Tibial nerve (tissue), 4 donors: Measurements from ENCODE around the gene SLC22A5. TPM values are rescaled to one million over a fixed set of nuclear protein-coding genes. Genes with fewer than 3 reads are reported as not detected.

Source experiments
- DNase-seq, 2 donors: peaks; one replicate each; pipeline ENCODE4 v3.0.0-alpha.2; 2019; ENCODE audit warnings: low spot score in 2 of 2
- H3K27ac ChIP-seq, 4 donors: fragments of 200-600 bp; sonication (generic) in 3 of 4; one replicate each; pipeline ENCODE4 v1.5.1; 2017 to 2019; ENCODE audit warnings: mild to moderate bottlenecking in 1 of 4
- H3K27me3 ChIP-seq, 2 donors: fragments of 200-600 bp; sonication (generic) in 1 of 2; one replicate each; pipeline versions ENCODE4 v1.5.1 to v1.6.0; 2017 to 2019
- H3K36me3 ChIP-seq, 3 donors: fragments of 200-600 bp; sonication (generic); one replicate each; pipeline ENCODE4 v1.5.1; 2018 to 2019
- H3K4me1 ChIP-seq, 4 donors: fragments of 200-600 bp; sonication (generic) in 3 of 4; one replicate each; pipeline ENCODE4 v1.5.1; 2017 to 2019
- H3K4me3 ChIP-seq, 4 donors: fragments of 200-600 bp; sonication (generic) in 3 of 4; one replicate each; pipeline ENCODE4 v1.5.1; 2017 to 2019; ENCODE audit warnings: mild to moderate bottlenecking in 1 of 4, moderate library complexity in 1 of 4
- H3K9me3 ChIP-seq, 4 donors: fragments of 200-600 bp; sonication (generic) in 3 of 4; one replicate each; pipeline ENCODE4 v1.5.1; 2017 to 2019
- CTCF ChIP-seq, 5 experiments: fragments of 200-600 bp in 3 of 5; fragments of 450-650 bp in 2 of 5; sonication (generic) in 3 of 5; IDR thresholded peaks; one replicate each; pipeline ENCODE4 v1.5.1; 2016 to 2019; ENCODE audit warnings: antibody characterized with exemption in 5 of 5, mild to moderate bottlenecking in 3 of 5, moderate library complexity in 2 of 5
- EP300 ChIP-seq, 2 donors: sonication (generic); formaldehyde crosslinking; IDR thresholded peaks; one replicate each; pipeline ENCODE4 v1.6.1; 2017; ENCODE audit warnings: antibody characterized with exemption in 2 of 2, mild to moderate bottlenecking in 1 of 2
- POLR2A ChIP-seq, 2 donors: fragments of 450-650 bp; IDR thresholded peaks; one replicate each; pipeline ENCODE4 v1.6.1; 2017; ENCODE audit warnings: antibody characterized with exemption in 2 of 2, mild to moderate bottlenecking in 2 of 2, moderate library complexity in 2 of 2
- WGBS, 2 donors: methylation state at CpG; one replicate each; pipeline ENCODE4 v1.1.5; 2018; 5-methylcytosine and 5-hydroxymethylcytosine counted together
- total RNA-seq, 4 donors: library from RNA; depleted of rRNA; stranded (reverse); fragments of >200 nt; gene quantifications; one replicate each; pipeline ENCODE4 v1.1.0, GENCODE V29; 2016

The SLC22A5 gene
- total RNA-seq, 4 donors from 2014 or later, result 11.3 to 19.0 (median 16.3) TPM

- no peak for TF ChIP-seq POLR2A (IDR thresholded peaks at IDR 0.05)
- no peak for TF ChIP-seq EP300 (IDR thresholded peaks at IDR 0.05)
- TF ChIP-seq CTCF (IDR thresholded peaks at IDR 0.05), result no peak
- Histone ChIP-seq H3K9me3 (no peaks in the 10 kb centered on the region), H3K4me3 (no peak overlapping the region), H3K27ac (peak overlapping the region; percentile 58 to 92 (median 73)), H3K36me3 (peaks cover 0 to 38% (median 0%) of the 10 kb centered on the region in 3 donors), H3K27me3 (no peaks in the 10 kb centered on the region), H3K4me1 (peaks cover 0 to 45% (median 31%) of the 10 kb centered on the region in 4 donors)
- WGBS, 2 donors, result 43 to 51% methylated on average over 8 of the region's 8 CpGs
- no peak for DNase-seq
Observed at GRCh38 chr5:132388244-132389050, 18.9 kb downstream of the SLC22A5 start.

- TF ChIP-seq POLR2A (IDR thresholded peaks at IDR 0.05) (no peak), EP300 (IDR thresholded peaks at IDR 0.05) (no peak), CTCF (IDR thresholded peaks at IDR 0.05) (no peak)
- Histone ChIP-seq H3K9me3 (no peaks in the 10 kb centered on the region), H3K4me3 (no peak overlapping the region), H3K4me1 (peaks cover 0 to 45% (median 31%) of the 10 kb centered on the region in 4 donors), H3K27me3 (no peaks in the 10 kb centered on the region), H3K36me3 (peaks cover 0 to 42% (median 0%) of the 10 kb centered on the region in 3 donors), H3K27ac (peak overlapping the region in 3 of 4 donors; percentile 58 to 92 (median 82))
- DNase-seq, result no peak
- WGBS, 2 donors, result 86% methylated on average over 1 of the region's 1 CpG
Observed at GRCh38 chr5:132389051-132389331, 19.5 kb downstream of the SLC22A5 start.

- 91 to 96% methylated on average over 10 of the region's 10 CpGs for WGBS, 2 donors
- no peak overlapping the region for H3K4me3 ChIP-seq
- no peaks in the 10 kb centered on the region for H3K27me3 ChIP-seq
- peaks cover 0 to 42% (median 0%) of the 10 kb centered on the region in 3 donors for H3K36me3 ChIP-seq
- H3K9me3 ChIP-seq, result no peaks in the 10 kb centered on the region
- H3K27ac ChIP-seq, result peak overlapping the region in 3 of 4 donors; percentile 58 to 92 (median 82)
- peaks cover 0 to 45% (median 31%) of the 10 kb centered on the region in 4 donors for H3K4me1 ChIP-seq
- no peak for TF ChIP-seq CTCF (IDR thresholded peaks at IDR 0.05)
- no peak for TF ChIP-seq POLR2A (IDR thresholded peaks at IDR 0.05)
- TF ChIP-seq EP300 (IDR thresholded peaks at IDR 0.05), result no peak
- no peak for DNase-seq
Observed at GRCh38 chr5:132389585-132390286, 20.2 kb downstream of the SLC22A5 start.

- no peak for TF ChIP-seq CTCF (IDR thresholded peaks at IDR 0.05)
- no peak for DNase-seq
- Histone ChIP-seq H3K27me3 (no peaks in the 10 kb centered on the region), H3K4me1 (peaks cover 0 to 33% (median 25%) of the 10 kb centered on the region in 4 donors), H3K9me3 (no peaks in the 10 kb centered on the region), H3K27ac (no peak overlapping the region), H3K36me3 (peaks cover 0 to 55% (median 0%) of the 10 kb centered on the region in 3 donors), H3K4me3 (no peak overlapping the region)
- WGBS, 2 donors, result 74 to 79% methylated on average over 5 of the region's 5 CpGs
Observed at GRCh38 chr5:132391247-132391646, 21.7 kb downstream of the SLC22A5 start.

GRCh38 chr5:132391870-132392269 is 22.4 kb downstream of the SLC22A5 start:
- no peaks in the 10 kb centered on the region for H3K27me3 ChIP-seq
- H3K9me3 ChIP-seq, result no peaks in the 10 kb centered on the region
- DNase-seq, result no peak
- TF ChIP-seq EP300 (IDR thresholded peaks at IDR 0.05), result no peak
- no peak for TF ChIP-seq CTCF (IDR thresholded peaks at IDR 0.05)
- TF ChIP-seq POLR2A (IDR thresholded peaks at IDR 0.05), result no peak
- peaks cover 0 to 60% (median 0%) of the 10 kb centered on the region in 3 donors for H3K36me3 ChIP-seq
- H3K4me1 ChIP-seq, result peaks cover 0 to 27% (median 20%) of the 10 kb centered on the region in 4 donors
- H3K27ac ChIP-seq, result no peak overlapping the region
- no peak overlapping the region for H3K4me3 ChIP-seq
